ENCODE data around the gene PPIL4. TPM values are rescaled to one million over a fixed set of nuclear protein-coding genes. Genes with fewer than 3 reads are reported as not detected.

Gene PPIL4
- total RNA-seq, 2 experiments from 2014 or later, result 21.5 to 23.6 TPM

DNA sequence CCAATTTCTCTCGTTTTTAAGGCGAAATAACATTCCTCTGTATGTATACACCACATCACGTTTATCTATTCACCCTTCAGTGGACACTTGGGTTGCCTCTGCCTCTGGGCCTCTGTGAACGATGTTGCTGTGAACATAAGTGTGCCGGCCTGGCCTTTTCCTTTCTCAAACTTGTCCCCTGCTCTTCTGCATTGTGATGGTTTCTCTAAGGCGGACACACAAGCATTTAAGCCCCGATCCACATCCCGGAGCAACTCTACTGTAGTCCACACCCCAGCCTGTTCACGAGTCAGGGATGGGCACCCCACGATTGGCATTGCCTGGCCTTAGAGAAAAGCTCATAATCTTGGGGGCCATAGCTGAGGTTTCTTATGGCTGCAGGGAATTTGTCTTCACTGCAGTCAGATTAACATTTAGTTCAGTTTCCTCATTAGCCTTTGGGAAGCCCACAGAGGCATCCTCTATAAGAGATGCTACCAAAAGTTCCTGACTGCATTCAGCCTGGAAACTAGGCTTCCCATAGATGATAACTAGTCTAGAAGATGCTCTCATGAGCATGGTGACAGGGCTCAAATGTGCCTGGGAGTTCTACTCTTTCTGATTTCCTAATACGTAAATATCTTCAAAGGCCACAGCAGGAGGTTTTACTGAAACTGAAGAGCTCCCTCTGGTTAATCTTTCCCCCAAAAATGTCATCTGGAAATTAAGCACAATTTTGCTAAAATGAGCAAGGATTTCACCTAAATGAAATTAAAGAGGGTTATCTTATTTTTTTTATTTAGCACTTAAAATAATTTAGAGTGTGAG, 61.8 kb downstream of the PPIL4 start:
- DNase-seq, result no peak
- intact Hi-C loops (cut with micrococcal nuclease), result loop anchor here (1.0 to 2.0 kb wide), 2 partner anchors 17 to 61 kb away; no protein-coding TSS in a partner anchor
- CTCF ChIA-PET, result interaction anchor here (0.9 to 3.2 kb wide), 8 partner anchors 11 to 456 kb away, joined by 3 to 53 read pairs (median 8); partner anchors contain the start of gene PPIL4
- H3K9me3 Mint-ChIP-seq, result no peaks in the 10 kb centered on the region
- H3K4me3 Mint-ChIP-seq, result peak overlapping the region; percentile 98
- POLR2A ChIA-PET, result interaction anchor here (1.0 to 1.8 kb wide), 7 partner anchors 9 to 166 kb away, joined by 3 to 11 read pairs (median 5); partner anchors contain the start of gene TAB2
- H3K4me1 Mint-ChIP-seq (ENCODE audit: low read depth), result peaks cover 45% of the 10 kb centered on the region
- no peaks in the 10 kb centered on the region for H3K27me3 Mint-ChIP-seq
- H3K27ac Mint-ChIP-seq, result peak overlapping the region; percentile 98
- H3K36me3 Mint-ChIP-seq, result peaks cover 56% of the 10 kb centered on the region

DNA sequence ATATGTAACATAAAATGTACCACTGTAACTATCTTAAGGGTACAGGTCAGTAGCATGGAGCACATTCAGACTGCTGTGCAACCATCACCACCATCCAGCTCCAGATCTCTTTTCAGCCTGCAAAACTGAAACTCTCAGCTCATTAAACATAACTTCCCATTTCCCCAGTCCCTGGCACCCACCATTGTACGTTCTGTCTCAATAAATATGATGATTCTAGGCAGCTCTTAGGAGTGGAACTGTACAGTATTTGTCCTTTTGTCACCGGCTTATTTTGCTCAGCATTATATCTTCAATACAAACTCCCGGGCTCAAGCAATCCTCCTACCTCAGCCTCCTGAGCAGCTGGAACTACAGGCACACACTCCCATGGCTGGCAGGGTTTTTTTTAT, 62.5 kb downstream of the PPIL4 start:
- CTCF ChIA-PET, result interaction anchor here (0.6 to 3.2 kb wide), 10 partner anchors 12 to 1334 kb away, joined by 3 to 53 read pairs (median 6); no protein-coding TSS in a partner anchor
- Mint-ChIP-seq H3K27me3 (no peaks in the 10 kb centered on the region), H3K9me3 (no peaks in the 10 kb centered on the region), H3K4me3 (peak overlapping the region; percentile 98), H3K36me3 (peaks cover 62% of the 10 kb centered on the region), H3K4me1 (ENCODE audit: low read depth) (peaks cover 43% of the 10 kb centered on the region), H3K27ac (peak overlapping the region; percentile 98)
- no peak for DNase-seq
- POLR2A ChIA-PET, result interaction anchor here (0.7 to 1.8 kb wide), 6 partner anchors 14 to 165 kb away, joined by 3 to 5 read pairs (median 3); partner anchors contain the start of gene TAB2
- intact Hi-C loops (cut with micrococcal nuclease), result no loop called here

DNA sequence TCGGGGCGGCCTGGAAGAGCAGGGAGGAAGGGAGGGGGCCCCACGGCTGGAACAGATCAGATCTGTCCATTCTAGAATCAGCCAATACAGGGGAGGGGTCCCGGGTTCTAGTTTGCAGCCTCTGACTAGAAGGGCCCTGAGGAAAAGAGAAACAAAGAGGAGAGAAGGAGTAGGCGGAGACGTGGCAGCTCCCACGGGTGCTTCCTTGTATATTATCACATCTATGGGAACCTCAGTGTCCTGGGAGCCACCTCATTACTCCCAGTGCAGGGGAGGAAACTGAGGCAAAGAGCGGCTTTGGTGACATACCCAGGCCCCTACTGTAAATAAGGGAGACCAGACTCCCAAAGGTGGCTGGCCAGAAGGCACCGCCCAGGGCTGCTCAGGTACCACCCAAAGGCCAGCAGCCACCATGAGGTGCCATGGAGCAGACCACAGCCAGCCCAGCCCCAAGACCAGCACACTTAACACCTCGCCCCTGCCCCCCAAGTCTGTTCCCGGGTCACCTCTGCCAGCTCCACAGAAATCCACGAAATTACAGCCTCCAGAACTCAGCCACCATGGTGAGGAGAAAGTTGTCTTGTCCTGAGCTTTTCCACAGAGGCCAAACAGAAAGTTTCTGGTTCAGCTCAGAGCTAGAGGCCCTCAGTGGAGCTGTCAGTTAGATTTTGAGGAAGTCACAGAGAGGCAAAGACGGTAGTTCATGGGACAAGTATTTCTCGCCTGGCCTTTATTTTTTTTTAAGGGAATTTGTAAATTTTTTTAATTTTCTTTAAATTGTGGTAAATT, 63.1 kb downstream of the PPIL4 start:
- no peak for DNase-seq
- CTCF ChIA-PET, result interaction anchor here (0.6 to 3.1 kb wide), 7 partner anchors 28 to 1335 kb away, joined by 3 to 17 read pairs (median 3); no protein-coding TSS in a partner anchor
- Mint-ChIP-seq H3K4me3 (peak overlapping the region; percentile 98), H3K4me1 (ENCODE audit: low read depth) (peaks cover 41% of the 10 kb centered on the region), H3K36me3 (peaks cover 64% of the 10 kb centered on the region), H3K27me3 (no peaks in the 10 kb centered on the region), H3K9me3 (no peaks in the 10 kb centered on the region), H3K27ac (peak overlapping the region; percentile 98)
- POLR2A ChIA-PET, result interaction anchor here (0.7 to 1.0 kb wide), 4 partner anchors 30 to 165 kb away, joined by 3 to 5 read pairs (median 3); partner anchors contain the start of gene TAB2
- intact Hi-C loops (cut with micrococcal nuclease), result no loop called here

DNA sequence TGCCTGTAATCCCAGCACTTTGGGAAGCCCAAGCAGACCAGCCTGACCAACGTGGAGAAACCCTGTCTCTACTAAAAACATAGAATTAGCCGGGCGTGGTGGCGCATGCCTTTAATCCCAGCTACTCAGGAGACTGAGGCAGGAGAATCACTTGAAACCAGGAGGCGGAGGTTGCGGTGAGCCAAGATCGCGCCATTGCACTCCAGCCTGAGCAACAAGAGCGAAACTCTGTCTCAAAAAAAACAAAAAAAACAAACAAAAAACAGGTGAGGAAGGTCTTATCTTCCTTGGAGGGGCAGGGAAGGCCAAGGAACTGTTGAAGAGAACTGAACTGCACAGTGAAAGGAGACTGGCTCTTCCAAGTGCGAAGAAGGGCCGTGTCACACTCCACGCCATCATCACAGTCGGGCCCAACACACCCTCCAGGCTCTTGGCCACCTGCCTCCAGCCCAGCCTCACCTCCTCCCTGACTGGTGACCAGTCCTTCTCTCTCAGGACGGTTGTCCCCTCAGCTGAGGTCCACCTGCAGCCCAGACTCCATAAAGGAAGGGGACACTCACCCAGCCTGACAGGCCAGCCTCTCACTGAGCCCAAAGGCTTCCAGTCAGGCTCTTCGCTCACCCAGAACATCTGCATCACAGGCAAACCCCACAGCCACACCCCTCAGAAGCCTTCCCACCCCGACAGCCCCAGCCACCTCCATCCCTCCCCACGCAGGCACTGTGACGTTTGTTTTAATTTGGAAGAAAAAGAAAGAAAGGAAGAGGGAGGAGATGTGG, 65.2 kb downstream of the PPIL4 start:
- DNase-seq, result peak; percentile 70
- CTCF ChIA-PET, result interaction anchor here (0.8 kb wide), 1 partner anchor 28 kb away, joined by 4 read pairs; no protein-coding TSS in a partner anchor
- Mint-ChIP-seq H3K27me3 (no peaks in the 10 kb centered on the region), H3K9me3 (no peaks in the 10 kb centered on the region), H3K4me3 (peak overlapping the region; percentile 98), H3K36me3 (peaks cover 81% of the 10 kb centered on the region), H3K27ac (peak overlapping the region; percentile 98), H3K4me1 (ENCODE audit: low read depth) (peaks cover 50% of the 10 kb centered on the region)
- POLR2A ChIA-PET, result interaction anchor here (0.8 to 2.2 kb wide), 5 partner anchors 9 to 158 kb away, joined by 3 to 9 read pairs (median 5); no protein-coding TSS in a partner anchor
- intact Hi-C loops (cut with micrococcal nuclease), result no loop called here

DNA sequence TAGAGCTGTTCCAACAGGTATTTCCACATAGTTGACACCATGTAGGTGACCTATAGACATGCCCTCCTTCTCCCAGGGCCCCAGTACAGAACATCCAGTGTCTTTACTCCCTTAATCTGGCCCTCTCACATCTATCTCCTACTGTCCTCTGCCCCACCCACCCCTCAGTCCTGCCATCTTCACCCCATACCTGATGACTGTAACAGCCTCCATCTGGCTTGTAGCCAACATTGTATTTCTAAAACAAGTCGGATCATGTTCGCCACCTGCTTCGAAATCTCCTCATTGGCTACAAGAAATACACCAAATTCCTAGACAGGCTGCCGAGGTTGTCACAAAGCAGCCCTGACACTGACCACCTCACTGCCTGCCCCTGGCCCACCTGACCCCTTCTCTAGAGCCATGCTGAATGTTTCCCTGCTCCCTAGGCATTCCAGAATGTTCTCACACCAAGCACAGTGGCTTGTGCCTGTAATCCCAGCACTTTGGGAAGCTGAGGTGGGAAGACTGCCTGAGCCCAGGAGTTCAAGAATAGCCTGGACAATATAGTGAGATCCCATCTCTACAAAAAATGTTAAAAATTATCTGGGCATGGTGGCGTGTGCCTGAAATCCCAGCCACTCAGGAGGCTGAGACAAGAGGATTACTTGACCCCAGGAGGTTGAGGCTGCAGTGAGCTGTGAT, 67.1 kb downstream of the PPIL4 start:
- Mint-ChIP-seq H3K27me3 (no peaks in the 10 kb centered on the region), H3K4me1 (ENCODE audit: low read depth) (peaks cover 59% of the 10 kb centered on the region), H3K27ac (peak overlapping the region; percentile 98), H3K36me3 (peaks cover 85% of the 10 kb centered on the region), H3K4me3 (peak overlapping the region; percentile 98), H3K9me3 (no peaks in the 10 kb centered on the region)
- no peak for DNase-seq
- ChIA-PET CTCF (interaction anchor here (1.1 to 1.6 kb wide), 2 partner anchors 30 to 35 kb away, joined by 3 to 4 read pairs; no protein-coding TSS in a partner anchor), POLR2A (interaction anchor here (1.0 to 2.2 kb wide), 6 partner anchors 9 to 33 kb away, joined by 3 to 9 read pairs (median 5); no protein-coding TSS in a partner anchor)
- intact Hi-C loops (cut with micrococcal nuclease), result no loop called here

DNA sequence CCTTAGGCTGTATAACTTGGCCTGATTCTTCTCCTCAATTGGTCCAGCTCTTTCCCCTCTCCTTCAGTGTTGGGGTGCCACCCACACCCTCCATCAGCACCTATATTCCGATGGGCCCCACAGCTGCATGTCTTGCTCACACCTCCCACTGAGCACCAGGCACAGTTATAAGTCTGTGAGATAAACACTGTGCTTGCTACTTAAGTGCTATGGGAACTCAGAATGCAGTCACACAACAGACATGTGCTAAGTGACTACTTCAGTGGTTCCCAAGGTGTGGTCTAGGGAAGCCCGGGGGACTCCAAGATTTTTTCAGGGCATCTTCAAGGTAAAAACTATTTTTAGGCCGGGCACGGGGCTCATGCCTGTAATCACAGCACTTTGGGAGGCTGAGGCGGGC, 68.3 kb downstream of the PPIL4 start:
- no peak for DNase-seq
- Mint-ChIP-seq H3K27ac (peak overlapping the region; percentile 75), H3K4me1 (ENCODE audit: low read depth) (peaks cover 71% of the 10 kb centered on the region), H3K36me3 (peaks cover 86% of the 10 kb centered on the region), H3K9me3 (no peaks in the 10 kb centered on the region), H3K4me3 (peak overlapping the region; percentile 26), H3K27me3 (no peaks in the 10 kb centered on the region)
- intact Hi-C loops (cut with micrococcal nuclease), result no loop called here
- ChIA-PET CTCF (interaction anchor here (1.6 kb wide), 1 partner anchor 29 kb away, joined by 3 read pairs; no protein-coding TSS in a partner anchor), POLR2A (no interaction called here)

DNA sequence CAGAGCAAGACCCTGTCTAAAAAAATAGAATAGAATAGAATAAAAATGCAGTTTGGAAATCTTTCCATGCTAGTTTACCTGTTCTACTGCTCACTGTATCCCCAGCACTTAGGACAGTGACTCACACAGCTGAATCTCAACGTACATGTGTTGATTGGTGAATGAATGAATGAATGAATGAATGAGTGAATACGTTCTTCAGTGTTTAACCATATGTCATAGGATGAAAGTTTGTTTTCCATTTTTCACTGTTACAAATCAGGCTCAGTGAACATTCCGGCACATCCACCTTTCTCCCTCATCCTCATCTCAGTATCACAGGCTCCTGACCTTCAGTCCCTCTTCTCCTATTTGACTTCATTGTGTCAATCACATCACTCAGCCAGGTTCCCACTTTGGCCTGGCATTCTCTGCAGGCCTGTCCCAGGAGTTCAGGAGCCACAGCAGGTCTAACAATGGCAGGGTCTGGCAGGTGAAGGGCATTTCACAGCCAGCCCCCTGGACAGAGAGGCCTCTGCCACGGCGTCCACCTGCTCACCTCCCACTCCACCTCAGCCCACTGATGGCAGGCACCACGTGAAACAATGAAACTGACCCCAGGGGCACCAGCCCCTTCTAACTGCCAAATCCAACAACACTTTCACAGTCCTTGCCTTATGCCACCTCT, 68.9 kb downstream of the PPIL4 start:
- no peaks in the 10 kb centered on the region for H3K9me3 Mint-ChIP-seq
- no peaks in the 10 kb centered on the region for H3K27me3 Mint-ChIP-seq
- CTCF ChIA-PET, result no interaction called here
- peak overlapping the region; percentile 75 for H3K27ac Mint-ChIP-seq
- H3K4me3 Mint-ChIP-seq, result peak overlapping the region; percentile 43
- peaks cover 77% of the 10 kb centered on the region for H3K4me1 Mint-ChIP-seq (ENCODE audit: low read depth)
- H3K36me3 Mint-ChIP-seq, result peaks cover 86% of the 10 kb centered on the region
- POLR2A ChIA-PET, result interaction anchor here (1.2 kb wide), 1 partner anchor 22 kb away, joined by 3 read pairs; no protein-coding TSS in a partner anchor
- DNase-seq, result no peak
- intact Hi-C loops (cut with micrococcal nuclease), result no loop called here

DNA sequence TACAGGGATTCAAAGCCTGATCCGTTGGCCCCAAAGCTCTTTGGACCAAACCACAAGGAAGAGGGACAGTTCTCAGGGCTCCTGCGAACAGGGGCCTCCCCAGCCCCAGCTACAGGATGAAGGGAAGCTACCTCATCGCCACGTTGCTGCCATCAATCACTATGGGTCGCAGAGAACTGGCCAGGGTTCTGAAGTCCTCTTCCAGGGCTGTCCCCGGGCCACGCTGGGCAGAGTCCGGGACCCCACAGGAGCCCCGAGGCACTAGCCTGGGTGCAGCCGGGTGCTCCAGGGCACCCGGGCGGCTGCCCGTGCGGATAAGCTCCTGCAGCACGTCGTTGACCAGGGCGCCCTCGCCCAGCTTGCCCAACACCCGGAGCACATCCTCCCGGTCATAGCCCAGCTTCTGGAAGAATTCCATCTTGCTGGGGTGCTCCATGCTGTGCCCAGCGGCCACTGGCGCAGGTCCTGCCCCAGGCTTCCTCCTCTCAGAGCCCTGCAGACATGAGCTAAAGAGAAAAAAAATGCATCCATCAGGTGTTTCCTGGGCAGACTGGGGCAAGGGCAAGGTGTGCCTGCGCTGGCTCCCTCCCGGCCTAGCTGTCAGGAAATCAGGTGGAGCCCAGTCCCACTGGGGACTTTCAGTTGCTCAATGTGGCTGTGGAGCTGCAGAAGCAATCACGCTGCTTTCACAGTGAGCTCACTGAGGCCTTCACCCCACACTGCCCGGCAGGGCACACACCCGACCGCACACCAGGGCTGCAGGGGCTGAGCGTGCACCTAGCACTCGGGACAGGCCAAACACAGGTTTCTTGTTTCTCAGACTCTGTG, 71.5 kb downstream of the PPIL4 start:
- peaks cover 81% of the 10 kb centered on the region for H3K36me3 Mint-ChIP-seq
- H3K27ac Mint-ChIP-seq, result peak overlapping the region; percentile 47
- no peaks in the 10 kb centered on the region for H3K9me3 Mint-ChIP-seq
- POLR2A ChIA-PET, result interaction anchor here (1.7 to 2.4 kb wide), 3 partner anchors 10 to 43 kb away, joined by 8 to 21 read pairs (median 11); partner anchors contain the start of gene ZC3H12D
- intact Hi-C loops (cut with micrococcal nuclease), result no loop called here
- no peak for DNase-seq
- peak overlapping the region; percentile 35 for H3K4me3 Mint-ChIP-seq
- CTCF ChIA-PET, result interaction anchor here (0.8 to 3.3 kb wide), 5 partner anchors 19 to 71 kb away, joined by 3 to 35 read pairs (median 3); no protein-coding TSS in a partner anchor
- H3K4me1 Mint-ChIP-seq (ENCODE audit: low read depth), result peaks cover 81% of the 10 kb centered on the region
- no peaks in the 10 kb centered on the region for H3K27me3 Mint-ChIP-seq

DNA sequence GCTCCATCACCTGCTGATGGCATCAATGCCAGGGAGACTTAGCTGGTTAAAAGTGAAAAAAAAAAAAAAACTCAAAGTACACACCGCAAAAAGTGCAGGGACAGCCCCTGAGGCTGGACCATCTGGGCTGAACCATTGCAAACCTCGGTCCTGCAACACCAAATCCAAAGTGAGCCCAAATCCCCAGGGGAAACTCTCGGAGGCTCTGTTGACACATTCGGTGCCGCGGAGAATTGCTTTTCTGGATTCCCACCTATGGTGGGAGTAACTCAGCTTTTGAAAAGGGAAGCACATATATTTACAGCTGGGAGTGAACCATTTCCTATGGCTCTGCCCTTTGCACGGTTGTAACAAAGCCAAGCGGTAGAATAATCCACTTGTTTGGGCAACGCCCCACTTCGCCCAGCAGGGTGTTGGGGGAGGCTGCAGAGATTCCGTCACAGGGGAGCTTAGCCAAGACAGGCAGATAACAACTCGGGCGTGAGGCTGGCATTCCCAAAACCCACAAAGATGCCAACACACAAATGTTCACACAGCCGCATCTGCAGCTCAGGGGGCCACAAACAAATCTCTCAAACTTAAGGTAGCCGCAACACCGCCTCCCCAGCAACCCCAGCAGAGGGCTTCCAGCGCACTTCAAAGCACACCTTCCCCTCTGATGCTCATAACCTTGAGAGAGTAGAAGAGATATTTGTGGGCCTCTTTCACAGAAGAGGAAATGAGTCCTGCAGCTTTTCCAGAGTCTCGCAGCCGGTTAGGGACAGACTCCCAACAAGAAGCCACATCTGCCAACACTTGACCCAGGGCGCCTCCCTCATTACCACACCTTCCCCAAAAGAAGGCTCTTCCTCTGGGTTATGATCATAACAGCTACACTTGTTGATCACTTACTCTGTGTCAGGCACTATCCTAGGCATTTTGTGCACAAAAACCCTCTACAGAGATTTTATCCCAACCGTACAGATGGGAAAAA, 72.5 kb downstream of the PPIL4 start:
- no peak for DNase-seq
- Mint-ChIP-seq H3K9me3 (no peaks in the 10 kb centered on the region), H3K4me3 (peak overlapping the region; percentile 21), H3K27ac (peak overlapping the region; percentile 47), H3K36me3 (peaks cover 80% of the 10 kb centered on the region), H3K27me3 (no peaks in the 10 kb centered on the region), H3K4me1 (ENCODE audit: low read depth) (peaks cover 80% of the 10 kb centered on the region)
- POLR2A ChIA-PET, result interaction anchor here (1.7 to 2.4 kb wide), 2 partner anchors 22 to 44 kb away, joined by 8 to 21 read pairs; no protein-coding TSS in a partner anchor
- CTCF ChIA-PET, result interaction anchor here (0.8 to 3.3 kb wide), 5 partner anchors 20 to 72 kb away, joined by 3 to 35 read pairs (median 4); no protein-coding TSS in a partner anchor
- intact Hi-C loops (cut with micrococcal nuclease), result no loop called here
